C4-2B (cell line): ENCODE results near the gene DGKG.

ENCODE experiments used
- ZFX ChIP-seq: fragments of 450-650 bp; IDR thresholded peaks from 2 replicates; pipeline ENCODE4 v1.6.1; 2017
- TF ChIP-seq, protein P1 (sequence below): fragments of 450-650 bp; conservative IDR thresholded peaks from 2 replicates; pipeline ENCODE4 v1.5.1; 2017; ENCODE audit warnings: mild to moderate bottlenecking

DNA sequence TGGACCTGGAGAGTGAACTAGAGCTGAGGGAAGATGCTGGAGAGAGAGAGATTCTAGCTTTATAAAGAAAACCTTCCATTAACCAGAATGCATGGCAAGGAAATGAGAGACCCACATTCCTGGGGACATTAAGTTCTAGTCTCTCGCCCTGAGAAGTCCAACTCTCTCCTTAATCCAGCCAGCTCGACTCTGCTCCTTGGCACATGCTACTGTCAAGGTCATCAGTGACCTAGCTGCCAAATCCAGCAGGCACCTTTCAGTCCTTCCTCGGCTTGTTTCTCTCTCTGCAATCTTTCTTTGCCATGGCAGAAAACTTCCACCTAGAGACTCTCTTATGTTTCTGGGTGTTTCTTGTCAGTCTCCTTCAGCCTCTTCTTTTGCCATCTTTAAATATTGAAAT, 40.3 kb downstream of the DGKG start:
- TF ChIP-seq, protein P1, sequence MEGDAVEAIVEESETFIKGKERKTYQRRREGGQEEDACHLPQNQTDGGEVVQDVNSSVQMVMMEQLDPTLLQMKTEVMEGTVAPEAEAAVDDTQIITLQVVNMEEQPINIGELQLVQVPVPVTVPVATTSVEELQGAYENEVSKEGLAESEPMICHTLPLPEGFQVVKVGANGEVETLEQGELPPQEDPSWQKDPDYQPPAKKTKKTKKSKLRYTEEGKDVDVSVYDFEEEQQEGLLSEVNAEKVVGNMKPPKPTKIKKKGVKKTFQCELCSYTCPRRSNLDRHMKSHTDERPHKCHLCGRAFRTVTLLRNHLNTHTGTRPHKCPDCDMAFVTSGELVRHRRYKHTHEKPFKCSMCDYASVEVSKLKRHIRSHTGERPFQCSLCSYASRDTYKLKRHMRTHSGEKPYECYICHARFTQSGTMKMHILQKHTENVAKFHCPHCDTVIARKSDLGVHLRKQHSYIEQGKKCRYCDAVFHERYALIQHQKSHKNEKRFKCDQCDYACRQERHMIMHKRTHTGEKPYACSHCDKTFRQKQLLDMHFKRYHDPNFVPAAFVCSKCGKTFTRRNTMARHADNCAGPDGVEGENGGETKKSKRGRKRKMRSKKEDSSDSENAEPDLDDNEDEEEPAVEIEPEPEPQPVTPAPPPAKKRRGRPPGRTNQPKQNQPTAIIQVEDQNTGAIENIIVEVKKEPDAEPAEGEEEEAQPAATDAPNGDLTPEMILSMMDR = no peak
- no peak for TF ChIP-seq ZFX
